ENCODE measurements around the gene CORIN.

The CORIN gene

GRCh38 chr4:47835494-47835893 lies 2.4 kb downstream of the CORIN start:
- no peak for DNase-seq (ENCODE audit: low read depth)

GRCh38 chr4:47831026-47831679 lies 6.7 kb downstream of the CORIN start:
- DNase-seq (ENCODE audit: low read depth): no peak

GRCh38 chr4:47830265-47831025 lies 7.4 kb downstream of the CORIN start:
- no peak for DNase-seq (ENCODE audit: low read depth)

- DNase-seq (ENCODE audit: low read depth): no peak
Measured at GRCh38 chr4:47829438-47829837, 8.4 kb downstream of the CORIN start.

GRCh38 chr4:47827343-47828047 lies 10.4 kb downstream of the CORIN start:
- no peak for DNase-seq (ENCODE audit: low read depth)

- no peak for DNase-seq (ENCODE audit: low read depth)
Measured at GRCh38 chr4:47824840-47825239, 13.0 kb downstream of the CORIN start.

- no peak for DNase-seq (ENCODE audit: low read depth)
Measured at GRCh38 chr4:47819178-47819577, 18.7 kb downstream of the CORIN start.

- DNase-seq (ENCODE audit: low read depth): no peak
Measured at GRCh38 chr4:47817275-47817674, 20.6 kb downstream of the CORIN start.

- DNase-seq (ENCODE audit: low read depth): no peak
Measured at GRCh38 chr4:47816748-47817147, 21.1 kb downstream of the CORIN start.

GRCh38 chr4:47814618-47815295 lies 23.1 kb downstream of the CORIN start:
- no peak for DNase-seq (ENCODE audit: low read depth)

- no peak for DNase-seq (ENCODE audit: low read depth)
Measured at GRCh38 chr4:47809654-47810203, 28.1 kb downstream of the CORIN start.

GRCh38 chr4:47804598-47804997 lies 33.3 kb downstream of the CORIN start:
- DNase-seq (ENCODE audit: low read depth): no peak

- DNase-seq (ENCODE audit: low read depth): no peak
Measured at GRCh38 chr4:47801481-47802002, 36.3 kb downstream of the CORIN start.

- no peak for DNase-seq (ENCODE audit: low read depth)
Measured at GRCh38 chr4:47798165-47798564, 39.7 kb downstream of the CORIN start.

- no peak for DNase-seq (ENCODE audit: low read depth)
Measured at GRCh38 chr4:47791965-47792364, 45.9 kb downstream of the CORIN start.

GRCh38 chr4:47790105-47790504 lies 47.8 kb downstream of the CORIN start:
- no peak for DNase-seq (ENCODE audit: low read depth)

- no peak for DNase-seq (ENCODE audit: low read depth)
Measured at GRCh38 chr4:47788126-47788525, 49.7 kb downstream of the CORIN start.

- DNase-seq (ENCODE audit: low read depth): no peak
Measured at GRCh38 chr4:47786958-47787370, 50.9 kb downstream of the CORIN start.

GRCh38 chr4:47785153-47785552 lies 52.7 kb downstream of the CORIN start:
- no peak for DNase-seq (ENCODE audit: low read depth)

- DNase-seq (ENCODE audit: low read depth): no peak
Measured at GRCh38 chr4:47784222-47784621, 53.6 kb downstream of the CORIN start.

GRCh38 chr4:47776353-47776752 lies 61.5 kb downstream of the CORIN start:
- DNase-seq (ENCODE audit: low read depth): no peak

- no peak for DNase-seq (ENCODE audit: low read depth)
Measured at GRCh38 chr4:47774079-47774478, 63.8 kb downstream of the CORIN start.
